Progenitor cell of endocrine pancreas (in vitro differentiated cells): ENCODE measurements around the gene HSPA14. TPM values are rescaled to one million over a fixed set of nuclear protein-coding genes. Genes with fewer than 3 reads are reported as not detected.
"Not testable (repeated sequence)": the region's sequence is repeated elsewhere in the genome, so short reads cannot be mapped to it uniquely, and the experiment has no call there.

Experiments
- DNase-seq: peaks from one replicate; pipeline ENCODE4 v3.0.0; 2021; ENCODE audit warnings: low spot score; ENCODE audit not compliant: unreplicated experiment
- H3K27ac Mint-ChIP-seq: 2 replicates; pipeline ENCODE4 v1.8.0; 2021; ENCODE audit warnings: mild to moderate bottlenecking, moderate library complexity, mixed read lengths
- H3K27me3 Mint-ChIP-seq: 2 replicates; pipeline ENCODE4 v1.8.0; 2021; ENCODE audit warnings: mixed read lengths
- H3K36me3 Mint-ChIP-seq: 2 replicates; pipeline ENCODE4 v1.8.0; 2022; ENCODE audit warnings: mixed read lengths; ENCODE audit not compliant: insufficient read depth
- H3K4me1 Mint-ChIP-seq: 2 replicates; pipeline ENCODE4 v1.8.0; 2021; ENCODE audit warnings: low read depth, mixed read lengths
- H3K4me3 Mint-ChIP-seq: 2 replicates; pipeline ENCODE4 v1.8.0; 2021; ENCODE audit warnings: low read depth, mild to moderate bottlenecking, moderate library complexity, mixed read lengths
- H3K9me3 Mint-ChIP-seq: 2 replicates; pipeline ENCODE4 v1.8.0; 2021; ENCODE audit warnings: low read depth, mixed read lengths
- total RNA-seq: library from RNA; stranded (reverse); gene quantifications from 2 replicates; pipeline ENCODE4 v1.2.1, GENCODE V29; 2021
- TF ChIP-seq, protein P1 (sequence below): fragments of 200-600 bp; sonication (generic); IDR thresholded peaks from one replicate; pipeline ENCODE4 v1.5.0; 2021; ENCODE audit warnings: antibody characterized with exemption, mild to moderate bottlenecking; ENCODE audit not compliant: unreplicated experiment

The HSPA14 gene
- total RNA-seq, 1 donor from 2014 or later: 15.2 TPM

- TF ChIP-seq, protein P1, sequence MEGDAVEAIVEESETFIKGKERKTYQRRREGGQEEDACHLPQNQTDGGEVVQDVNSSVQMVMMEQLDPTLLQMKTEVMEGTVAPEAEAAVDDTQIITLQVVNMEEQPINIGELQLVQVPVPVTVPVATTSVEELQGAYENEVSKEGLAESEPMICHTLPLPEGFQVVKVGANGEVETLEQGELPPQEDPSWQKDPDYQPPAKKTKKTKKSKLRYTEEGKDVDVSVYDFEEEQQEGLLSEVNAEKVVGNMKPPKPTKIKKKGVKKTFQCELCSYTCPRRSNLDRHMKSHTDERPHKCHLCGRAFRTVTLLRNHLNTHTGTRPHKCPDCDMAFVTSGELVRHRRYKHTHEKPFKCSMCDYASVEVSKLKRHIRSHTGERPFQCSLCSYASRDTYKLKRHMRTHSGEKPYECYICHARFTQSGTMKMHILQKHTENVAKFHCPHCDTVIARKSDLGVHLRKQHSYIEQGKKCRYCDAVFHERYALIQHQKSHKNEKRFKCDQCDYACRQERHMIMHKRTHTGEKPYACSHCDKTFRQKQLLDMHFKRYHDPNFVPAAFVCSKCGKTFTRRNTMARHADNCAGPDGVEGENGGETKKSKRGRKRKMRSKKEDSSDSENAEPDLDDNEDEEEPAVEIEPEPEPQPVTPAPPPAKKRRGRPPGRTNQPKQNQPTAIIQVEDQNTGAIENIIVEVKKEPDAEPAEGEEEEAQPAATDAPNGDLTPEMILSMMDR: no peak
- Mint-ChIP-seq H3K27ac (no peak overlapping the region), H3K4me3 (no peak overlapping the region), H3K36me3 (peaks cover 8% of the 10 kb centered on the region), H3K9me3 (no peaks in the 10 kb centered on the region), H3K27me3 (no peaks in the 10 kb centered on the region), H3K4me1 (peaks cover 3% of the 10 kb centered on the region)
- DNase-seq: no peak
Measured at GRCh38 chr10:14855453-14855852, 17.3 kb downstream of the HSPA14 start.

DNA sequence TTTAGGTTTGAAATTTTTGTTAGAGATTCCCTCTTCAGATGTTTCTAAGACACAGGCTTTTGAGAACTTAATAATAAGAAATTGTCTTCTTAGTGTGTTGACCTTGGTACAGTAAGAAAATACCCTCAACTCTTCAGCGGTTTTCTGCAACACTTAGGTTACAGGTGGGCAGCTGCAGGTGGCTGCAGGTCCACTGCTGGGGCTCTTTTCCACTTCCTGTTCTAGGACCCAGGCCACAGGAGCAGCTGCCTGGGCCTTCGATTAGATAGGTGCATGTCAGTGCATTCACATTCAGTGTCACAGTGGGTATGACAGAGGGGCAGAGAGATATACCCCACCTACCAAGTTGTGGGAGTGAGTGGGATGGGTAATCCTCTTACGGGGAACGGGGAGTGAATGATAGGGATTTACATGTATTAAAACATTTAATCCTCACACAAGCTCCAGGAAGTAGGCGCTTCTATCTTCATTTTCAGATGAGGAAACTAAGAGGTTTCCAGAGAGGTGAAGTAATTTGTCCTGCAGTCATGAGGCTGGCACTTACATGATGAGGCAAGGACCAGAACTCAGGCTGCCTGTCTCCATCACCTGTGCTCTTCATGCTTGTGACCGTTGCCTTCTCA is 20.3 kb downstream of the HSPA14 start:
- H3K4me3 Mint-ChIP-seq: no peak overlapping the region
- TF ChIP-seq, protein P1: no peak
- H3K27ac Mint-ChIP-seq: peak overlapping the region; percentile 52
- no peaks in the 10 kb centered on the region for H3K9me3 Mint-ChIP-seq
- H3K36me3 Mint-ChIP-seq: peaks cover 9% of the 10 kb centered on the region
- peaks cover 4% of the 10 kb centered on the region for H3K4me1 Mint-ChIP-seq
- no peak for DNase-seq
- H3K27me3 Mint-ChIP-seq: no peaks in the 10 kb centered on the region

DNA sequence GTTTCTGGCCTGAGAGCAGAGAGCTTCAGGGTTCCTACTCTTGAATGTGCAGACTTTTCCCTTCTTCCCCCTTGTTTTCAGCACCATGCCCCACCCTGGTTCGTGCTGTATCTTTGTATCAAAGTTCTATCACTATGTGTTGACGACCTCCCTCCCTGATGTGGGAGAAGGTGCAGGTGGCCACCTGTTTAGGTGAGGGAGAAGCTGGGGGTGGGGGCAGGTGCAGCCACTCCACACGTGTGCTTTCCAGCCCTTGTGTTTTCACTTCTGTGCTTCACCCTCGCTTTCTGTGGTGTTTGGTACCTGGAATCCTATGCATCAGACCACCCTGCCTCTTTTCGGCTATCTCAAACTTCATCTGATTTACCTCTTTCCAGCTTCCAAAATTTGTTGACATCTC is 20.9 kb downstream of the HSPA14 start:
- no peak overlapping the region for H3K27ac Mint-ChIP-seq
- H3K27me3 Mint-ChIP-seq: no peaks in the 10 kb centered on the region
- H3K4me1 Mint-ChIP-seq: peaks cover 4% of the 10 kb centered on the region
- H3K4me3 Mint-ChIP-seq: no peak overlapping the region
- TF ChIP-seq, protein P1: no peak
- peaks cover 12% of the 10 kb centered on the region for H3K36me3 Mint-ChIP-seq
- no peaks in the 10 kb centered on the region for H3K9me3 Mint-ChIP-seq
- DNase-seq: no peak

DNA sequence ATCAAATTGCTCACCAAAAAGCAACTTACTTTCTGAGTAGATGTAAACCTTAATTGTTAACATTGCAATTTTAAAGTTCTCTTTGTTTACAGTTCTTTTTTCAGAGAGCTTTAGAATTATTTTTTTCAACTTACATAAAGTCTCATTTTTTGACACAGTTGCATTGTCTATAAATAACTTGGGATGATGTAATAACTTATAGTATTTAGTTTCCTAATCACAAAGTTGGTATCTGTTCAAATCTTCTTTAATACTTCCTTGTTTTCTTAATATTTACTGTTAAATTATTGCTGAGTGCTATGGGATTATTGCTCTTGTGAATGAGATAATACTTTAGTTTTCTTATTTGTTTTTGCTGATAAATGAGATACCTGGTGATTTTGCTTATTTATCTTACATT is 21.7 kb downstream of the HSPA14 start:
- H3K27ac Mint-ChIP-seq: no peak overlapping the region
- TF ChIP-seq, protein P1: no peak
- no peaks in the 10 kb centered on the region for H3K27me3 Mint-ChIP-seq
- no peaks in the 10 kb centered on the region for H3K9me3 Mint-ChIP-seq
- DNase-seq: no peak
- no peak overlapping the region for H3K4me3 Mint-ChIP-seq
- peaks cover 4% of the 10 kb centered on the region for H3K4me1 Mint-ChIP-seq
- H3K36me3 Mint-ChIP-seq: peaks cover 12% of the 10 kb centered on the region

DNA sequence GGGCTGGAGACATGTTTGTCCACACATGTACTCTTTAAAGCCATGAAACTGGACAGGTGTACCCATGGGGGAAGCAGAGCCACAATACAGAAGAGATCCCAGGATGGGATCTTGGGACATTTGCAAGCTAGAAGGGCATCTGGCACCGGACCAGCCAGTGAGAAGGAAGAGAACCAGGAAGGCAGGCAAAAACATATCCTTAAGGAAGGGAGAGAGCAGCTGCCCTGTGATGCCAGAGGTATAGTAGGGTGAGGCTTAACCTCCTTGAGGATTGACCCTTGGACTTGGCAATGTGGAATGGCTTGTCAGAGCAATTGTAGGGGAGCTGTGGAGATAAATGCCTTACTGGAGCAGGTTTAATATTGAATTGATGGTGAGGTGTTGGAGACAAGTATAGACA is 22.7 kb downstream of the HSPA14 start:
- Mint-ChIP-seq H3K4me1 (peaks cover 4% of the 10 kb centered on the region), H3K27ac (no peak overlapping the region), H3K9me3 (no peaks in the 10 kb centered on the region), H3K36me3 (peaks cover 15% of the 10 kb centered on the region), H3K4me3 (no peak overlapping the region), H3K27me3 (no peaks in the 10 kb centered on the region)
- TF ChIP-seq, protein P1: no peak
- DNase-seq: no peak

- H3K36me3 Mint-ChIP-seq: peaks cover 12% of the 10 kb centered on the region
- not testable (repeated sequence) for H3K27me3 Mint-ChIP-seq, H3K27ac Mint-ChIP-seq, DNase-seq, H3K4me1 Mint-ChIP-seq, H3K9me3 Mint-ChIP-seq, H3K4me3 Mint-ChIP-seq
Measured at GRCh38 chr10:14864466-14864865, 26.4 kb downstream of the HSPA14 start.

- H3K27ac Mint-ChIP-seq, H3K4me3 Mint-ChIP-seq, H3K9me3 Mint-ChIP-seq, H3K27me3 Mint-ChIP-seq, DNase-seq, H3K4me1 Mint-ChIP-seq: not testable (repeated sequence)
- peaks cover 14% of the 10 kb centered on the region for H3K36me3 Mint-ChIP-seq
Measured at GRCh38 chr10:14864871-14865270, 26.8 kb downstream of the HSPA14 start.
